Activated CD4-positive, alpha-beta T cell treated with anti-CD3 and anti-CD28 coated beads, Interleukin-2, amount 50 U/mL, for 24 hours (primary cell): ENCODE measurements around the gene CILP2.

Source experiments
- DNase-seq, 2 donors: peaks; one replicate each; pipeline ENCODE4 v3.0.0-alpha.2; 2020; ENCODE audit warnings: low read depth in 1 of 2, low spot score in 1 of 2

Gene CILP2

DNA sequence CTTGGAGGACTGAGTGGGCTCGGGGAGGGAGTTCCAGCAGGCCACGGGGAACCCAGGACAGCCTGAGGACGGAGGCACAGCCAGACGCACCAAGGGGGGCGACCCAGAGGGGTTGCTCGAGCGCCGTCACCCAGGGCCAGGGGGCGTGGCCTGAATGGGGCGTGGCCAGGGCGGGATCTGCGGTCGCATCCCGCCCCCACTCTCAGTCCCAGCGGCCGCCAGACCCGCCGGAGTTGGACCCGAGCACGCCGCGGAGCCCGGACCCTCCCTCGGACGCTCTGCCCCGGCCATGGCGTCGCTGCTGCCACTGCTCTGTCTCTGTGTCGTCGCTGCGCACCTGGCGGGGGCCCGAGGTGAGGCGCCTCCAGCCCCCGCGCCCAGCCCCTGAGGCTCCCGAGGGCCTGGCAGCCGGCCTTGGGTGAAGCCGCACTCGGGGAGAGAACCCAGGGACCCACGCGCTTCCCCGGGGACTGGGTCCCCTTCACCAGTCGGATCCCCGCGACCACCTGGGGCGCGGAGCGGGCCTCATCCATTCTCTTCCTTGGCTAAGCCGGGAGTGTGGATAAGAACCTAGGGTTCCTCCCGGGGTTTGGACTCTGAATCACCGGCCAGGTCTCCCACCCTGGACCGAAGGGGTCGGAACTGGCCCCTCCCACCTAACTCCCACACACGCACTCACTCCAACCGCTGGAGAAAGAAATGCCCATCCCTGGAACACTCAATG, at the start of gene CILP2:
TSS of gene CILP2 (plus strand) at position 205 of the 724 bp plus-strand sequence. CDS start at position 290, 85 bp downstream.
- no peak for DNase-seq

DNA sequence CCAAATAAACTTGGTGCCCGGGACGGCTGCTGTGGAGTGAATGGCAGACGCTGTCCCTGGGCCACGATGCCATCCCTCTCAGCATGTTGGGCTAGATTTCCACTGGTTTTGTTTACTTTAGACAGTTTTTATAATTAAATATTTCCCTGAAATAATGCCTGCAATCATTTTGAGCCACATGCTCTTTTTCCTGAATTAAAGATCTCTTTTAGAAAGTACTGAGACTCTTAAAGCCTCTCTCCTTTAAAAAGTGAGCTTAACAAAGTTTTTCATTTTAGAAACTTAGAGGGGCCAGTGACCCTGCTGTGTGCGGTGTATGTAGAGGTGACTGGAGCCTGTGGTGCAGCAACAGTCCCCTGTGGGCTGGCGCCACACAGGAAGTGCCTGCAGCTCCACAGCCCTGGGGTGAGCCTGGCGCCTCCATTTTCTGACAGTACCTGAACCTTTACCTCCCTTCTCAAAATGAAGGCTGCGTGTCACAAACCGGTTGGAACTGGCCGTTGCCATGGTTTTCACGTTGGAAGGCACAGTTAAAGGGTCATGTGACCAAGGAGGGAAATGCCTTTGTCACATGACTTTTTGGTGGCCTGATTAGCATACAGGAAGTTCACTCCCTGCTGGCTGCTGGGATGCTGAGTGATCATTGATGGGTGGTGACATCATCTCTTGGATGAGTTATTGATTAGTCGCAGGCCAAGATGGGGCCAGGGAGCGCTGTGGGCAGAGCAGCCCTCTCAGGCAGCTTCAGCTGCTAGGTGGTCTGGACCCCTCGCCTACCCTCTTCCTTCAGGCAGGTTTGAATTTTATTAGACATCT, 49.0 kb upstream of the CILP2 start:
- peak; percentile 48 to 85 for DNase-seq

- no peak for DNase-seq
These were observed 48.3 kb upstream of the CILP2 start for GRCh38 chr19:19489804-19490204.

DNA sequence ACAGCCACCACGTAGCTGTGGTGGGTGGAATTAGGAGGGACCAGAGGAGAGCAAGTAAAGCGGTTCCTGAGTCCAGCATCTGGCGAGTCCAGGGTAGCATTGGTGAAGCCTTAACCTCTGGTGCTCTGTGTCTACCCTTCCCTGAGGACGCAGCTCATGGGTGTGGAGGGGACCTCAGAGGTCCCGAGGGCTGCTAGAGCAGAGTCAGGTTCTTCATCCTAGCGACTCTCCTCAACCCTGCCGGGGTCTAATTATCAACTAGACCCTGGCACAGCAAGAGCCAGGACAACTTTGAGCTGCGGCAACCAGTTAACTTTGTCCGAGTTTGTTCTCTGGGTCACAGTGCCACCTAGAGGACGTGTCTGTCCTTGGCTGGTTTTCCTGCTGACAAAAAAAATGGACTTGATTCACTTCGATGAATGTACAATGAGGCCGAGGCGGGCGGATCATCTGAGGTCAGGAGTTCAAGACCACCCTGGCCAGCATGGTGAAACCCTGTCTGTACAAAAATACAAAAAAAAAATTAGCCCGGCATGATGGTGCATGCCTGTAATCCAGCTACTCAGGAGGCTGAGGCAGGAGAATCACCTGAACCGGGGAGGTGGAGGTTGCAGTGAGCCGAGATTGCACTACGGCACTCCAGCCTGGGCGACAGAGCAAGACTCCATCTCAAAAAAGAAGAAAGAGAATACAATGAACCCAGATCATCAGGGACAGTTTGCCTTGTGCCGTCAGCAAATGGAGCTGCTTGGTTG, 47.7 kb upstream of the CILP2 start:
- DNase-seq: peak; percentile 58 to 79

GRCh38 chr19:19491321-19492025, 46.6 kb upstream of the CILP2 start:
- no peak for DNase-seq

DNA sequence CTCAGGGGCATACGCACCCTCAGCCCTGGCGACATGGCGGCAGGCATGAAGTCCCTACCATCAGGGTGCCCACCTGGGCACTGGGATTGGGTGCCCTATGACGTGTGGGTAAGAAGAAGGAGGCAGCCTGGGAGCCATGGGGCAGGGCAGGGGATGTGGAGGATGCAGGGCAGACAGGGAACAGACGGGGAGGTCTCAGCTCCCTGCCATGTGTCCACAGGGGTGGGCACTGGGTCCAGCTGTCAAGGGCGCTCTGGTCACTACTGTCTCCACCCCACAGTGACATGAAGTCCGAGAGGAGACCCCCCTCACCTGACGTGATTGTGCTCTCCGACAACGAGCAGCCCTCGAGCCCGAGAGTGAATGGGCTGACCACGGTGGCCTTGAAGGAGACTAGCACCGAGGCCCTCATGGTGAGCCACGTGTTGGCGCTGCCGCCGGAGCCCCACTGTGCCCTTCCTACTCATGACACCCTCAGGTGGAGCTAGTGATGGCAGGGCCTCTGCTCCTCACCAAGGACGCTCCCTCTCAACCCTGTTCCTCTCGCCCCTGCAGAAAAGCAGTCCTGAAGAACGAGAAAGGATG, 45.9 kb upstream of the CILP2 start:
- no peak for DNase-seq

DNA sequence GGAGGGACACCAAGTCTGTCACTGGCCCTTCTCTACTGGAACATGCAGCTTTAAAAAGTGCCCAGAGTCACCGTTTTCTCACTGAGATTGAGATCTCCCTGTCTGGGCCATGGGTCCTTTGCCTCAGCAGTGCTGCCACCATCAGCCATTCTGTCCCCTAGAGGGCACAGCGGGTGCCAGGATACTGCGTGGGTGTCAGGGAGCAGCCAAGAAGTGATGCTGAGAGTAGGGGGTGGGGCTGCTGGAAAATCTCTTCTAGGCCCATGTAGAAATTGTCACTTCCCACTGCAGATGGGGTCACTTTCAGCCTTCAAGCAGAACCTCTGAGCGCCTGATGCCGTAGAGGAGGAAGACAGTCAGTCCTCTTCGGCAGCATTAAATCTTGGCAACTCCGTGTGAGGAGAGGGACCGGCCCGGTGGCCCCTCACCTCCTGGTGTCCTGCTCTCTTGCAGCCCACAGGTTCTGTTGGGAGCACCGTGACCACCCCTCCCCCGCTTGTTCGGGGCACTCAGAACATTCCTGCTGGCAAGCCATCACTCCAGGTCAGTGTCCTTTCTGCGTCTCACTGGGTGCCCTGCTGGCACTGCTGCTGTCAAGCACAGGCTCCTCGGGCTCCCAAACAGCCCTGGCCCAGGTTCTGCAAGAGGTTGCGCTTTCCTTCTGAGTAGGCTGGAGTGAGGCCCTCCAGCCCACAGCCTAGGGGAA, 44.1 kb upstream of the CILP2 start:
- no peak for DNase-seq

DNA sequence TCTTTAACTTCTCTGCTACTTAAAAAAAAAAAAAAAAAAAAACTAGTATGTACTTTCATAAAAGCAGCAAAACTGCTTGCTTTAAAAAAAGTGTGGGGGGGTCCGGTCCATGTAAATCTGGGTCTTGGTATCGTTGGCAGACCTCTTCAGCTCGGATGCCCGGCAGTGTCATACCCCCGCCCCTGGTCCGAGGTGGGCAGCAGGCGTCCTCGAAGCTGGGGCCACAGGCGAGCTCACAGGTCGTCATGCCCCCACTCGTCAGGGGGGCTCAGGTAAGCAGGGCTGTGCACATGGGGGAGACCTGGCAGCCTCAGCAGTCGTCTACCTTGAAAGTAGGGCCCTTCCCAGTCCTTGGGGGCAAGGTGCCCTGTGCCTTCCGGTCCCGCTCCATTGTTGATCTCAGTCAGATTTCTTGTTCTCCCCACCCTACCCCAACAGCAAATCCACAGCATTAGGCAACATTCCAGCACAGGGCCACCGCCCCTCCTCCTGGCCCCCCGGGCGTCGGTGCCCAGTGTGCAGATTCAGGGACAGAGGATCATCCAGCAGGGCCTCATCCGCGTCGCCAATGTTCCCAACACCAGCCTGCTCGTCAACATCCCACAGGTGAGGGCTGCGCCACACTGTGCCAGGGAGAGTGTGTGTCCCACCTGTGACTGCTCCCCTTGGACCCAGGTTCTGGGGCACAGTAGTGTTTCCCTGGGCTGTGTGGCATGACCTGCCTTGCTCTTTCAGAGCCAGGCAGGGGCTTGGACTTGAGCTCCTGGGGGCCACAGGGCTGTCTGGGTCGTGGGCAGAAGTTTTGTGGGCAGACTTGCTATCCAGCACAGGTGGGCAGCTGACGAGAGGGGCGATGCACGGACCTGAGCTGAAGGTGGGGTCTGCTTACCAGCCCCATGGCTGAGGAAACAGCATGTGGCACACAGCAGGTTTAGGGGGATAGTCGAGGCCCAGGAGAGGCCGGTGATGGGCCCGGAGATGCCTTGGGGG, 42.2 kb upstream of the CILP2 start:
- DNase-seq: no peak

DNA sequence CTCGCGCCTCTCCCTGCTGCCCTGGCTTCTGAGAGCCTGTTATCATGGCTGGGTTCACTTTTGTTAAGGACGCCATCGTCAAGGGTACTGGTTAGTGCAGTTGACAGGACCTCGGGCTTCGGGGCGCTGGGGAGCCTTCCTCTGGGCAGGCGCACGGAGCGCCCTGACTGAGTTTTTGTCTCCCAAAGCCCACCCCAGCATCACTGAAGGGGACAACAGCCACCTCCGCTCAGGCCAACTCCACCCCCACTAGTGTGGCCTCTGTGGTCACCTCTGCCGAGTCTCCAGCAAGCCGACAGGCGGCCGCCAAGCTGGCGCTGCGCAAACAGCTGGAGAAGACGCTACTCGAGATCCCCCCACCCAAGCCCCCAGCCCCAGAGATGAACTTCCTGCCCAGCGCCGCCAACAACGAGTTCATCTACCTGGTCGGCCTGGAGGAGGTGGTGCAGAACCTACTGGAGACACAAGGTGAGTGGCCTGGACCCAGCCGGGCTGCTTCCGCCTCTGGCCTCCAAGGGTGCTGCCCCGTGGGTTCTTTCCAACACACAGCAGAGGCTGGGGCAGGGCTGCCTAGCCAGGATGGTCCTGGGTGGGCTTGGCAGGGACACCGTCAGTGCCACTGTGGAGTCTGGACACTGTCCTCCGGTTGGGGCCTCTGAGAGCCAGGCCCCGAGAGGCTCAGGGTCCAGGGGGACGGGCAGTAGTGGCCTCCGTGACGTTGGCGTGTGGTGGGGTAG, 39.6 kb upstream of the CILP2 start:
- DNase-seq: no peak

DNA sequence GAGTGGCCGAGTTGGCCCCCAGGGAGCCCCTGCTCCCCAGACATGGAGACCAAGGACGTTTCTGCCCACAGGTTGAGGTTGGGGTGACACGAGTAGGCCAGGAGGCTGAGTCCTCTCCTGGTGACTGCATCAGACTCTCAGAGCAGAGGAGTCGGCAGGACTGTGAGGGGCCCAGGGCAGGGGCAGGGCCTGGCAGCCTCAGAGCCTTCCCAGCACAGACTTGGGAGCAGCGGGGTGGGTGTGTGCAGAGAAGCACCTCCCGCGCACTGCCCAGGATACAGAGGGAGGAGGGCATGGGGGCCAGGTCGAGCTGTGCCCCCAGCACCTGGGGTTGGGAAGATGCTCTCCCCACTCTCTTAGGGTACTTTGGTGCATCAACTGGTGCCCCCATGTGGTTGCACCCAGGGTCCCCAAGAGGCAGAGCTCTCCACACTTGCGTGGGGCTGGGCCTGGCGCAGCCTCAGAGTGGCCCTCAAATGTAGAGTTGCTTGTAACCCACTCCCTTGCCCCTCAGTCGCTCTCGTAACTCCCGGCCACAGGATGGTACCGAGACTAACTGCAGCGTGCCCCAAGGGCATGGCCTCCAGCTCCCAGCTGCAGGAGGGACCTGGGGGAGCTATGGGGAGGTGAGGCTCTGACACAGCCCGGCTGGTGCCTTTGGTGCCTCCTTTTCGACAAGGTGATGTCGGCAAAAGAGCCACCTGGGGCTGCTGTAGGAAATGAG, 38.6 kb upstream of the CILP2 start:
- DNase-seq: no peak

- no peak for DNase-seq
These were observed 37.0 kb upstream of the CILP2 start for GRCh38 chr19:19500975-19501644.

DNA sequence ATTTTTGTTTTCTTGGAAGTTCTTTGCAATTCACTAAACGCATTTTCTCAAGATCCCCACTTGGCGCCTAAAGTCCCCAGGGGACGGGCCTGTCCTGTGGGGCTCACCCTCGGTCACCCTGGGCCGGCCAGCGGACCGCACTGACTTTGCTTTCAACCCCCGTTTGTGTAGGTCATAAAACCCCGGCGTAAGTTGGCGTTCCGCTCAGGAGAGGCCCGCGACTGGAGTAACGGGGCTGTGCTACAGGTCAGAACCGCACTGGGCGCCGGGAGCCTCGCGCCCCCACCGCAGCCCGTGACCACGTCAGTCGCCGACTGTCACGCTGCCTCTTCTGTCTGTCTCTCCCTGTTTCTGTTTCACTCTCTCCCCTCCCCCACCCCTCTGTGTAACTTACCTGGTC, 36.3 kb upstream of the CILP2 start:
- no peak for DNase-seq

GRCh38 chr19:19502281-19502680, 35.8 kb upstream of the CILP2 start:
- DNase-seq: no peak

GRCh38 chr19:19502808-19503602, 35.1 kb upstream of the CILP2 start:
- no peak for DNase-seq

DNA sequence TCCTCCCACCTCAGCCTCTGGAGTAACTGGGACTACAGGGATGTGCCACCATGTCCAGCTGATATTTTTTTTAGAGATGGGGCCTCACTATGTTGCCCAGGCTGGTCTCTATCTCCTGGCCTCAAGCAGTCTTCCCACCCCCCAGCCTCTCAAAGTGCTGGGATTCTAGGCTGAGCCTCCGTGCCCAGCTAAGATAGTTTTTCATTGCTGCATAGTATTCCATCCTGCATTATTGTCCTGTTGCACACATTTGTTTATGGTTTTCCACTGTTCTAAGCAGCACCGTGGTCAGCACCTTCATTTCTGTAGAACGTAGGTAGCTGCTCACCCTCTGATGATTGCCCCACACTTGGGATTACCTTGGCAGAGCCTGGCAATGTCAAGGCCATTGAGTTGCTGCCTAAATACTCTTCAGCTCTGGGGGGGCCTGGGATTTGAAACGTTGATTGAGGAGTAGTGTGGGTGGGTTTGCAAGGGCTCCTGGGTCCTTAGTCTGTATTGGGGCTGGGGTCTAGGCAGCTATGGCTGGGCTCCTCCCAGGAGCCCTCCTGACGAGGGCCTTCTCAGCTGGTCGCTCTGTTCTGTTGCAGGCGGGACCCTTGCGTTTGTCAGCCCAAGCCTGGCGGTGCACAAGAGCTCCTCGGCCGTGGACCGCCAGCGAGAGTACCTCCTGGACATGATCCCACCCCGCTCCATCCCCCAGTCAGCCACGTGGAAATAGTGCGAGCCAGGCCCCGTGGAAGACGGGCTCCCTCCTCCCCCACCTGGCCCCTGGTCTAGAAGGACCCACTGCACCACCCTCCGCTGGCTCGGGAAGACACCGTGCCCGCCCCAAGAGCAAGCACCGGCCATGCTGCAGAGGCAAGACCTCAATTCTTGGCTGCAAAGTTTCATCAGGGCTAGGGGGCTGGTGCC, 33.1 kb upstream of the CILP2 start:
- DNase-seq: no peak
